Fibroblast of skin of abdomen (primary cell): ENCODE data around the gene LGALS9C.
"Not testable (repeated sequence)": the region's sequence is repeated elsewhere in the genome, so short reads cannot be mapped to it uniquely, and the experiment has no call there.

Experiments
- DNase-seq: peaks from one replicate; pipeline ENCODE4 v3.0.0-alpha.2; 2013

LGALS9C gene

GRCh38 chr17:18542234-18542633, 65.6 kb downstream of the LGALS9C start:
- not testable (repeated sequence) for DNase-seq

GRCh38 chr17:18542907-18543306, 66.3 kb downstream of the LGALS9C start:
- DNase-seq: not testable (repeated sequence)
